Retinal pigment epithelial cell (primary cell): ENCODE results near the gene CSNK1A1L.

Source experiments
- DNase-seq: peaks from one replicate; pipeline ENCODE4 v3.0.0-alpha.2; 2010; ENCODE audit warnings: low read depth
- H3K4me3 ChIP-seq: 2 replicates; pipeline ENCODE4 v1.5.1; 2011; ENCODE audit warnings: mild to moderate bottlenecking, low read length, control low read depth, moderate library complexity
- CTCF ChIP-seq: conservative IDR thresholded peaks from 2 replicates; pipeline ENCODE4 v1.5.1; 2011; ENCODE audit warnings: low read depth, low read length, control low read depth, inconsistent platforms

CSNK1A1L gene

GRCh38 chr13:37105251-37105714, at the start of gene CSNK1A1L:
Gene CSNK1A1L, minus strand, starts transcription at chr13:37105664. Its CDS starts 408 bp downstream, at chr13:37105256.
- no peak for DNase-seq
- H3K4me3 ChIP-seq = no peak within 1 kb of the TSS
- no peak for TF ChIP-seq CTCF

GRCh38 chr13:37149380-37149779, 43.9 kb upstream of the CSNK1A1L start:
- no peak for TF ChIP-seq CTCF
- H3K4me3 ChIP-seq = no peak overlapping the region
- DNase-seq = no peak

GRCh38 chr13:37148501-37148900, 43.0 kb upstream of the CSNK1A1L start:
- DNase-seq = no peak
- no peak for TF ChIP-seq CTCF
- no peak overlapping the region for H3K4me3 ChIP-seq

- no peak for TF ChIP-seq CTCF
- H3K4me3 ChIP-seq = no peak overlapping the region
- DNase-seq = no peak
Observed at GRCh38 chr13:37144661-37145060, 39.2 kb upstream of the CSNK1A1L start.

- TF ChIP-seq CTCF = no peak
- H3K4me3 ChIP-seq = no peak overlapping the region
- DNase-seq = no peak
Observed at GRCh38 chr13:37143911-37144310, 38.4 kb upstream of the CSNK1A1L start.

- no peak for DNase-seq
- H3K4me3 ChIP-seq = no peak overlapping the region
- no peak for TF ChIP-seq CTCF
Observed at GRCh38 chr13:37142877-37143276, 37.4 kb upstream of the CSNK1A1L start.

GRCh38 chr13:37141011-37141410, 35.5 kb upstream of the CSNK1A1L start:
- H3K4me3 ChIP-seq = no peak overlapping the region
- no peak for TF ChIP-seq CTCF
- DNase-seq = no peak
